HL-60 (cell line): Measurements from ENCODE around the gene SLC35D1.
"Not testable (repeated sequence)": the region's sequence is repeated elsewhere in the genome, so short reads cannot be mapped to it uniquely, and the experiment has no call there.

Experiments
- DNase-seq, 2 experiments: peaks; one replicate each; pipeline ENCODE4 v3.0.0-alpha.2; 2010 to 2020; ENCODE audit warnings: low read depth in 1 of 2, low spot score in 1 of 2
- H3K27ac ChIP-seq: fragments of 250-450 bp; sonication (Bioruptor Pico); replicated peaks from 2 replicates; pipeline ENCODE4 v1.5.1; 2020; ENCODE audit warnings: mild to moderate bottlenecking, moderate library complexity
- H3K27me3 ChIP-seq: fragments of 250-450 bp; sonication (Bioruptor Pico); 2 replicates; pipeline ENCODE4 v1.5.1; 2021; ENCODE audit warnings: mild to moderate bottlenecking, moderate library complexity; ENCODE audit not compliant: insufficient read depth, poor library complexity, severe bottlenecking
- H3K4me3 ChIP-seq: replicated peaks from 2 replicates; pipeline ENCODE4 v1.5.1; 2011; ENCODE audit warnings: mild to moderate bottlenecking, control low read depth, low read length; ENCODE audit not compliant: insufficient read depth
- GABPA ChIP-seq: IDR thresholded peaks from 2 replicates; pipeline ENCODE4 v1.6.1; 2012; ENCODE audit warnings: low read depth
- POLR2AphosphoS5 ChIP-seq: IDR thresholded peaks from 2 replicates; pipeline ENCODE4 v1.6.1; 2012; ENCODE audit warnings: low read depth
- REST ChIP-seq: IDR thresholded peaks from 2 replicates; pipeline ENCODE4 v1.6.1; 2012; ENCODE audit warnings: low read depth; ENCODE audit not compliant: insufficient replicate concordance
- SPI1 ChIP-seq: IDR thresholded peaks from 2 replicates; pipeline ENCODE4 v1.6.1; 2012; ENCODE audit warnings: low read depth, mild to moderate bottlenecking, borderline replicate concordance
- TF ChIP-seq, protein P1 (sequence below): IDR thresholded peaks from one replicate; pipeline ENCODE4 v1.5.1; 2011; ENCODE audit warnings: low read length, control low read depth, inconsistent platforms; ENCODE audit not compliant: insufficient read depth

The SLC35D1 gene

GRCh38 chr1:67077593-67077992 is 23.6 kb upstream of the SLC35D1 start:
- Histone ChIP-seq H3K27me3 (no peaks in the 10 kb centered on the region), H3K4me3 (no peak overlapping the region), H3K27ac (no peak overlapping the region)
- TF ChIP-seq POLR2AphosphoS5 (no peak), REST (no peak), SPI1 (no peak), GABPA (no peak)
- DNase-seq: no peak

DNA sequence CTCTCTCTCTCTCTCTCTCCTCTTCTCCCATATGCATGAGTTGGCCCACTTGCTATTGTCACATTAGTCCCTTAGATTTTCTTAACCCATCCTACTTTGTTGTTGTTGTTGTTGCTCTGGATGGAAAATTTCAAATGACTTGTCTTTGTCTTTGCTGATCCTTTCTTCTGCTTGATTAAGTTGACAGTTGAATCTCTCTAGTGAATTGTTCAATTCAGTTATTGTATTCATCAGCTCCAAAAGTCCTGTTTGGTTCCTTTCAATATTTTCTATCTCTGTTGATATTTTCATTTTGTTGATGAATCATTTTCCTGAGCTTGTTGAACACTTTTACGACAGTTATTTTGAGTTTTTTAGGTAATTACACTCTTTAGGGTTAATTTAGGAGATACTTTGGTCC is 18.8 kb upstream of the SLC35D1 start:
- TF ChIP-seq POLR2AphosphoS5 (no peak), REST (no peak), SPI1 (no peak), GABPA (no peak)
- TF ChIP-seq, protein P1, sequence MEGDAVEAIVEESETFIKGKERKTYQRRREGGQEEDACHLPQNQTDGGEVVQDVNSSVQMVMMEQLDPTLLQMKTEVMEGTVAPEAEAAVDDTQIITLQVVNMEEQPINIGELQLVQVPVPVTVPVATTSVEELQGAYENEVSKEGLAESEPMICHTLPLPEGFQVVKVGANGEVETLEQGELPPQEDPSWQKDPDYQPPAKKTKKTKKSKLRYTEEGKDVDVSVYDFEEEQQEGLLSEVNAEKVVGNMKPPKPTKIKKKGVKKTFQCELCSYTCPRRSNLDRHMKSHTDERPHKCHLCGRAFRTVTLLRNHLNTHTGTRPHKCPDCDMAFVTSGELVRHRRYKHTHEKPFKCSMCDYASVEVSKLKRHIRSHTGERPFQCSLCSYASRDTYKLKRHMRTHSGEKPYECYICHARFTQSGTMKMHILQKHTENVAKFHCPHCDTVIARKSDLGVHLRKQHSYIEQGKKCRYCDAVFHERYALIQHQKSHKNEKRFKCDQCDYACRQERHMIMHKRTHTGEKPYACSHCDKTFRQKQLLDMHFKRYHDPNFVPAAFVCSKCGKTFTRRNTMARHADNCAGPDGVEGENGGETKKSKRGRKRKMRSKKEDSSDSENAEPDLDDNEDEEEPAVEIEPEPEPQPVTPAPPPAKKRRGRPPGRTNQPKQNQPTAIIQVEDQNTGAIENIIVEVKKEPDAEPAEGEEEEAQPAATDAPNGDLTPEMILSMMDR: no peak
- Histone ChIP-seq H3K4me3 (no peak overlapping the region), H3K27me3 (no peaks in the 10 kb centered on the region), H3K27ac (no peak overlapping the region)
- no peak for DNase-seq

GRCh38 chr1:67067655-67068054 is 13.7 kb upstream of the SLC35D1 start:
- not testable (repeated sequence) for H3K4me3 ChIP-seq, H3K27me3 ChIP-seq, DNase-seq, H3K27ac ChIP-seq

- no peaks in the 10 kb centered on the region for H3K27me3 ChIP-seq
- no peak overlapping the region for H3K27ac ChIP-seq
- TF ChIP-seq REST: no peak
- TF ChIP-seq, protein P1: no peak
- DNase-seq: no peak
- H3K4me3 ChIP-seq: no peak overlapping the region
These were observed 8.5 kb upstream of the SLC35D1 start for GRCh38 chr1:67062412-67062811.
